PFSK-1 (cell line): ENCODE data around the gene MKRN2.

Experiments
- FOXP2 ChIP-seq: optimal IDR thresholded peaks from 2 replicates; pipeline ENCODE3; 2011; ENCODE audit warnings: borderline replicate concordance, control low read depth, inconsistent platforms; ENCODE audit not compliant: insufficient read depth; ENCODE audit errors: extremely low read length, extremely low read depth
- POLR2AphosphoS5 ChIP-seq: IDR thresholded peaks from 2 replicates; pipeline ENCODE4 v1.6.1; 2012; ENCODE audit warnings: low read depth, mild to moderate bottlenecking, control low read depth, low read length, moderate library complexity
- SIN3A ChIP-seq: IDR thresholded peaks from 2 replicates; pipeline ENCODE4 v1.6.1; 2012; ENCODE audit warnings: mild to moderate bottlenecking, low read length, moderate library complexity, borderline replicate concordance; ENCODE audit not compliant: insufficient read depth
- TAF1 ChIP-seq: IDR thresholded peaks from 2 replicates; pipeline ENCODE4 v1.6.1; 2012; ENCODE audit warnings: low read length, control low read depth, borderline replicate concordance; ENCODE audit not compliant: insufficient read depth
- TF ChIP-seq, protein P1 (sequence below), 2 experiments: IDR thresholded peaks; 2 replicates each; pipeline versions ENCODE4 v1.6.1 to v1.8.0; 2011 to 2012; ENCODE audit warnings: low read depth in 2 of 2, low read length in 2 of 2, control low read depth in 1 of 2, inconsistent platforms in 1 of 2, mild to moderate bottlenecking in 1 of 2, moderate library complexity in 1 of 2; ENCODE audit not compliant: insufficient read depth in 1 of 2

MKRN2 gene

DNA sequence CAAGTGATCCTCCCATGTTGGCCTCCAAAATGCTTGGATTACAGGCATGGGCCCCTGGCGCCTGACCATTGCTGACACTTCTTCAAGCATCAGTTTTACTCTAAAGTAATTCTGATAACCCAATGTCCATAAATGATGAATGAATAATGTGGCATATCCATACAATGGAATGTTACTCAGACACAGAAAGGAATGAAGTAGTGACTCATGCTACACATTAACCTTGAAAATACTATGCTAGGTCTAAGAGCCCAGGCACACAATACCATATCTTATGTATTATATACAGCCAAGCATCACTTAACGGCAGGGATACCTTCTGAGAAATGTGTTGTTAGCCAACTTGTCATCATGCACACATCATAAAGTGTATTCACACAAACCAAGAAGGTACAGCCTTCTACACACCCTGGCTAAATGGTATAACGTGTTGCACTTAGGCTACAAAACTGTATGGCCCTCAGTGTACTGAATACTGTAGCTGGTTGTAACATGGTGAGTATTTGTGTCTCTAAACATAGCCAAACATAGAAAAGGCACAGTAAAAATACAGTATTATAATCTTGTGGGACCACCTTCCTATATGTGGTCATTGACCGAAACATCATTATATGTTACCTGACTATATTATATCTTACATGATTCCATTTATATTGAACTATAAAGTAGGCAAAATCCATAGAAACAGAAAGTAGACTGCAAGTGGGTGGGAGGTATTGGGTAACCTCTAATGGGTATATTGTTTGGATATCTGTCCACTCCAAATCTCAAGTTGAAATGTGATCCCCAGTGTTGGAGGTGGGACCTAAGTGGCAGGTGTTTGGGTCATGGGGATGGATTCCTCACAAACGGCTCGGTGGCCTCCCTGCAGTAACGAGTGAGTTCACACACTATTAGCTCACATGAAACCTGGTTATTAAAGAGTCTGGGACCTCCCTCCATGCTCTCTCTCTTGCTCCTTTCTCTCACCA lies 31.4 kb downstream of the MKRN2 start:
- TF ChIP-seq, protein P1, sequence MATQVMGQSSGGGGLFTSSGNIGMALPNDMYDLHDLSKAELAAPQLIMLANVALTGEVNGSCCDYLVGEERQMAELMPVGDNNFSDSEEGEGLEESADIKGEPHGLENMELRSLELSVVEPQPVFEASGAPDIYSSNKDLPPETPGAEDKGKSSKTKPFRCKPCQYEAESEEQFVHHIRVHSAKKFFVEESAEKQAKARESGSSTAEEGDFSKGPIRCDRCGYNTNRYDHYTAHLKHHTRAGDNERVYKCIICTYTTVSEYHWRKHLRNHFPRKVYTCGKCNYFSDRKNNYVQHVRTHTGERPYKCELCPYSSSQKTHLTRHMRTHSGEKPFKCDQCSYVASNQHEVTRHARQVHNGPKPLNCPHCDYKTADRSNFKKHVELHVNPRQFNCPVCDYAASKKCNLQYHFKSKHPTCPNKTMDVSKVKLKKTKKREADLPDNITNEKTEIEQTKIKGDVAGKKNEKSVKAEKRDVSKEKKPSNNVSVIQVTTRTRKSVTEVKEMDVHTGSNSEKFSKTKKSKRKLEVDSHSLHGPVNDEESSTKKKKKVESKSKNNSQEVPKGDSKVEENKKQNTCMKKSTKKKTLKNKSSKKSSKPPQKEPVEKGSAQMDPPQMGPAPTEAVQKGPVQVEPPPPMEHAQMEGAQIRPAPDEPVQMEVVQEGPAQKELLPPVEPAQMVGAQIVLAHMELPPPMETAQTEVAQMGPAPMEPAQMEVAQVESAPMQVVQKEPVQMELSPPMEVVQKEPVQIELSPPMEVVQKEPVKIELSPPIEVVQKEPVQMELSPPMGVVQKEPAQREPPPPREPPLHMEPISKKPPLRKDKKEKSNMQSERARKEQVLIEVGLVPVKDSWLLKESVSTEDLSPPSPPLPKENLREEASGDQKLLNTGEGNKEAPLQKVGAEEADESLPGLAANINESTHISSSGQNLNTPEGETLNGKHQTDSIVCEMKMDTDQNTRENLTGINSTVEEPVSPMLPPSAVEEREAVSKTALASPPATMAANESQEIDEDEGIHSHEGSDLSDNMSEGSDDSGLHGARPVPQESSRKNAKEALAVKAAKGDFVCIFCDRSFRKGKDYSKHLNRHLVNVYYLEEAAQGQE (IDR thresholded peaks at IDR 0.05; ENCODE audit: insufficient read depth in 1 of 2, low read depth in 2 of 2, low read length in 2 of 2), result no peak
- TF ChIP-seq TAF1 (no peak), POLR2AphosphoS5 (no peak), FOXP2 (no peak), SIN3A (no peak)

- no peak for TF ChIP-seq SIN3A
- no peak for TF ChIP-seq TAF1
- TF ChIP-seq, protein P1 (IDR thresholded peaks at IDR 0.05; ENCODE audit: insufficient read depth in 1 of 2, low read depth in 2 of 2, low read length in 2 of 2), result no peak
Measured at GRCh38 chr3:12590096-12590495, 33.2 kb downstream of the MKRN2 start.

- TF ChIP-seq FOXP2, result no peak
- TF ChIP-seq, protein P1 (IDR thresholded peaks at IDR 0.05; ENCODE audit: insufficient read depth in 1 of 2, low read depth in 2 of 2, low read length in 2 of 2), result no peak
- TF ChIP-seq SIN3A, result no peak
- no peak for TF ChIP-seq POLR2AphosphoS5
- no peak for TF ChIP-seq TAF1
Measured at GRCh38 chr3:12591456-12591855, 34.6 kb downstream of the MKRN2 start.

DNA sequence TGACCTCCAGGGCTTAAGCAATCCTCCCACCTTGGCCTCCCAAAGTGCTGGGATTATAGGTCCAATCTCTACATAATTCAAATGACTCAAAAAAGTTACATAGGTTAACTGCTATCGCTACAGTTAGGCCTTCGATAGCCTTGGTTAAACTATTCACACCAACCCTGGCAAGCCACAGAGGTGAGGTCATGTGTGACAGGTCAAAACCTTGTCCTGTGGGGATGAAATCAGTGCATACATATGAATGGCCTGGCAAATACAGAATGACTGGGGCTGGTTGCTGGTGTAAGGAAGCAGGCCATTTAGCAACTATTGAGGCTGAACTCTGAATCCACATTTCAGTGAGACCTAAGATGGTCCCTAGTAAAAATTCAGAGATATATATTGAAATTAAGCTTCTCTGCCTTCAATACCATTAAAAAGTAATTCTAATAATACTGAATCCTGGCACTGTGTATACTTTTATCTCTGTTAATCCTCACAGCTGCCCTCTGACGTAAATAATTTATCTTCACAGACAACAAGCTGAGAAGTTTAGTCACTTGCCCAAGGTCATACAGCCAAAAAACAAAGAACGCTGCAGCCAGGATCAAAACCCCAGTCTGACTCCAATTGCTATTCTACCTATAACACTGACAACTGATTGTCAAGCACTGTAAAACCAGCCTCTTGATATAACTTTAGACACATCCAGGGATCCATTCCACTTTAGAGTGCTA lies 35.3 kb downstream of the MKRN2 start:
- TF ChIP-seq, protein P1 (IDR thresholded peaks at IDR 0.05; ENCODE audit: insufficient read depth in 1 of 2, low read depth in 2 of 2, low read length in 2 of 2), result no peak
- no peak for TF ChIP-seq POLR2AphosphoS5
- no peak for TF ChIP-seq FOXP2
- no peak for TF ChIP-seq SIN3A
- TF ChIP-seq TAF1, result no peak
